Activated CD8-positive, alpha-beta memory T cell treated with anti-CD3 and anti-CD28 coated beads, Interleukin-2, amount 50 U/mL, for 1 hour (primary cell): Measurements from ENCODE around the gene GTF3A.
A peak's percentile ranks its signal among the peaks of the same experiment; 100 is the strongest.

Experiments used
- DNase-seq: peaks from one replicate; pipeline ENCODE4 v3.0.0-alpha.2; 2020; ENCODE audit errors: extremely low read depth

The GTF3A gene

DNA sequence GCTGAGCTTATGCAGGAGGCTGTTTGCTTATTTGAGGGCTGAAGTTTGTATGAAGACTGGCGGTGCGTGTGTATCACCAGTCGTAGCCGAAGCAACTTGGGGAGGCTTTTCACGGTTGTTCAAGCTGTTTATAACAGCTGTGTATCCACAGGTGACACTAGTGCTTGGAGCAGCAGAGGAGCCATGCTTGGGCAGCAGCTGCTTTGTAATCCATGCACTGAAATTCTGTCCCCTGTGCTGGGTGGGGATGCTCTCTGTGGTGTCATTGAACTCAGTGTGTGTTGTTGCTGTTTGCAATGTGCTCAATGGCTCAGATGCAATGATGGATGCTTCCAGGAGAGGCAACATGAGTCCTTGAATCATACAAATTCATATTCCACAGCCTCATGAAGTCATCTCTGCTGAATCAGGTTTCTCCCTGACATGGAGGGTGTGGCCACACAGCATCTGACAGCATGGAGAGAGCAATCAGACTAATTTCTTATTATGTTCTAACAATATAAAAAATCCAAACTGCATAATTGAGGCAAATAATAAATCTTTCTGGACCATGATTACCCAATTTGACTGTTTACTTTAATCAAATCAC is 18.8 kb upstream of the GTF3A start:
- DNase-seq, result no peak

DNA sequence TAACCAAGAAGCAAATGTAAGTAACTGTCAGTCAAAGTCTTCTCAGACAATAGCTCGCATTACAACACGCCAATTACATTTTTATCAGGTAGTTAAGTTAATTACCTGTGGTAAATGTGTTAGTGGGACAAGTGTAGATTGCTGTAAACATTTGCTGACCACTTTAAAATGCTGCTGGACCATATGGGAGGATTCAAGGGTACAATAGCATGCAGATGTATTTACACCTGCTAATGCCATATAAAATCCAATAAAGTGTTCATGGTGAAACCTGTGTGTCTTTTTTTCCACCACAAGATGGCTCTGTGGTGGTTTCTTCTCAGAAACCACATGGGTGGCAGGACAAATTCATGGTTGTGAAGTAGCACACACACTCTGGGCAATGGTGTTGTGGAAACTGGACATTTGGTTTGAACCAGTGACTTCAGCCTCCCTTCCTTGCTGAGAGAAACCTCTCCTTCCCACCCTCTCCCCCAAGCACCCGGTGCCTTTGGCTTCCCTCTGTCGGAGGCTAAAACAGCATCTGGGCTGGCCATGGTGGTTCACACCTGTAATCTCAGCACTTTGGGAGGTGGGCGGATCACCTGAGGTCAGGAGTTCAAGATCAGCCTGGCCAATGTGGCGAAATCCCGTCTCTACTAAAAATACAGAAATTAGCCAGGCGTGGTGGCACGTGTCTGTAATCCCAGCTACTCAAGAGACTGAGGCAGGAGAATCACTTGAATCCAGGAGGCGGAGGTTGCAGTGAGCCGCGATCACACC is 18.1 kb upstream of the GTF3A start:
- no peak for DNase-seq

DNA sequence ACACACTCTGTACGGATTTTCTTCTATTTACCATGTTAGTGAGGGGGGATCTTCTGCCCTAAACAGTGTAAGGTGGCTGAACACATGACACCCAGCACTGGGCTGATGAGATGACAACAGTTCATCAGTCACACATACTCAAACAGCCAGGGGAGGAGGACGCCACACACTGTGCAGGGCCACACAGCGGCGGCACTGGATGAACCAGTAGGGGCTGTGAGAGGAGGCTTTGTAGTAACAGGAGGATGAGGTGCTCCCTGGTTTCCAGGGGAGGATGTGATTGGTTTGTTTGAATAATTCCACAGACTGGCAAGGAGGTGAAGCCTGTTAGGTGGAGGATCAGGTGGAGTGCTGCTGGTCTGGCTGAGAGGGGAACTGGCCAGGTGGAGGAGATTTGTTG is 16.3 kb upstream of the GTF3A start:
- no peak for DNase-seq

- no peak for DNase-seq
Measured at GRCh38 chr13:27409013-27409412, 15.4 kb upstream of the GTF3A start.

DNA sequence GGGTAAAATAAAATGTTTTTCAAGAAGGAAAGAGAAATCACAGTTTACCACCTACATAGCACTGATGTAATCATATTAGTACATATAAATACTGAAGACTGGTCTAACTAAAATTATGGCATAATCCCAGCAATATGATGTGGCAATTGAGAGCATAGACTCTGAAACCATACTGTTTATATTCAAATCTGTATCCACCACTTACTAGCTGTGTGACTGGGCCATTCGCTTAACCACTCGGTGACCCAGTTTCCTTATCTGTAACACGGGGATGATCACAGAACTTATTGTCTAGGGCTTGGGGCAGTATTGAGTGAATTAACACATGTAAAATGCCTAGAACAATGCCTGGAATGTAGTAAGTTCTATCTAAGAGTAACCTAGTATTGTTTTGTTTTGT is 13.1 kb upstream of the GTF3A start:
- no peak for DNase-seq

DNA sequence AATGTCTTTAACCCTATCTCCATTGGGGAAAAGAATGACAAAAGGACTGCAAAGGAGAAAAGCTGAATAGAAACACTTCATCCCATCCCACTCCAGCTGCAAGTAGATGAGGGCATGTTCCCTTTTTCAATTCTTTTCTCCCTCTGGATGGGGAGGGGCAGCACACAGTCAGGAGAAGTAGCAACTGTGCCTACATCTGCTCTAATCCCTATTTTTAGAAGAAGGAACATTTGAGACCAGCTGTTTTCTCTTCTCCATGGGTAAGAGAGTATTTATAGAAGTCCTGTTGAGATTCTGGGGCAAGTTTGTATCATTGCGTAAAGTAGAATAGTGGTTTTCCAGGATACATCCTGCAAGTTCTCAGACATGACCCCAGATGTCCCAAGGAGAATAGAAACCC is 9.3 kb upstream of the GTF3A start:
- no peak for DNase-seq

DNA sequence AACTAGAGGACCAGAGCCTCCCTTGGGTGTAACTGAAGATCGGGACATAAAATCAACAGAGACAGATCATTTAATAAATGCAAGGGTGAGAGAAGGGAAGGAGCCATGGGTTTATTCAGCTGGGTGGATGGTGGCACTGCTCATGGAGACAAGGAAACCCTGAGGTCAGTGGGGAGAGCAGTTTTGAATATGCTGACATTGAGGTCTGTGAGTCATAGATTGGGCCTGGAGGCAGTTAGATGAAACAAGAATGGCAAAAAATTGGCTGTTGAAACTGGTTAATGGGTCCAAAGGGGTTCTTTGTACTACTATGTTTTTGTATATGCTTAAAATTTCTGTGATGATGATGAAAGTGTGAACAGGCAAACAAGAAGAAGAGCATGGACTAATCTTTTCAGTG is 5.1 kb upstream of the GTF3A start:
- no peak for DNase-seq

DNA sequence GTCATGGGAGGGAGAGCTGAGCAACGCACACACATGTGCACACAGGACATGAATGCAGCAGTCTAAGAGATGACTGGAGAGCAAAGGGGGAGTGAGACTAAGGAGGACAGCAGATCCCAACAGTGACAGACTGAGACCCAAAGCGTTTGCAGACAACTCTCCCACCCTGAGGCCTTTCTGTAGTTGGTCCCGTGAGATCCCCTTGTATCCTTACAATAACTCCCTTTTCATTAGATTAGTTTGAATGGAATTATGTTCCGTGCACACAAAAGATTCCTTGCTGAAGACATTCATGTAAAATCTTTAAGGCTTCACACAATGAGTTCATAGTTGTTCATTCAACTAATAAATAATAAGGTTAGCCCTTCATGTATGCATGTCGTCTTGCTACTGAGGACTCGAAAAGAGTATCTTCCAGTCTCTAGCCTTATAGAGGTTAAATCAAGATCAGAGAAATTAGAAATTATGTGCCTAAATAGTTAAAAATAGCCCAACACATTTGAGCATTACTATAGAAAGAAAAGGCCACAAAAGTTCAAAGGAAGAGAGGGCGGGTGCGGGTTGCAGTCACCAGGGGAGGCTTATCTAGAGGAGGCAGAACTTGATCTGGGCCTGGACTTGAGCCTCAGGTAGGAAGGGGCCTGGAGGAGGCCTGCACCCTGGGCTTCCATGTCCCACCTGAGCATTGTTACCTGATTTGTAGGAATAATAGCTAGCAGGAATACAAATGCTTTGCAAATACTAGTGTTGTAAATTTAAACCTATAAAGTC is 3.1 kb upstream of the GTF3A start:
- DNase-seq, result no peak

DNA sequence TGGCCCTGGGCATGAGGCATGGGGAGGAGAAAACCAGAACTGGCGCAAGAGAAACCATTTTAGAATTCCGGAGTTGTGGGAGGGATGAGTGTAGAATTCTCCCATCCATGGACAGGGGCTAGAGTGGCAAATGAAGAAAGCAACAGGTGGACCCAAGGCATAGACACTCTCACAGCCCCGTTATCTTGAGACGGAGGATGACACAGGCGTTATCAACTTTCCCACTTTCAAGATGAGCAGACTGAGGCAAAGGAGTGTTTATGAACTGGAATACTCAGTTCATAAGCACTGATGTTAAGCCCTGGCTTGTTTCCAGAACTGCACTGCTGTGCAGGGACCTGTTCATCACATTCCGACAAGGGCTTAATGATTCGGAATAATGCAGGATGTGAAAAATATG is 1.1 kb upstream of the GTF3A start:
- no peak for DNase-seq

DNA sequence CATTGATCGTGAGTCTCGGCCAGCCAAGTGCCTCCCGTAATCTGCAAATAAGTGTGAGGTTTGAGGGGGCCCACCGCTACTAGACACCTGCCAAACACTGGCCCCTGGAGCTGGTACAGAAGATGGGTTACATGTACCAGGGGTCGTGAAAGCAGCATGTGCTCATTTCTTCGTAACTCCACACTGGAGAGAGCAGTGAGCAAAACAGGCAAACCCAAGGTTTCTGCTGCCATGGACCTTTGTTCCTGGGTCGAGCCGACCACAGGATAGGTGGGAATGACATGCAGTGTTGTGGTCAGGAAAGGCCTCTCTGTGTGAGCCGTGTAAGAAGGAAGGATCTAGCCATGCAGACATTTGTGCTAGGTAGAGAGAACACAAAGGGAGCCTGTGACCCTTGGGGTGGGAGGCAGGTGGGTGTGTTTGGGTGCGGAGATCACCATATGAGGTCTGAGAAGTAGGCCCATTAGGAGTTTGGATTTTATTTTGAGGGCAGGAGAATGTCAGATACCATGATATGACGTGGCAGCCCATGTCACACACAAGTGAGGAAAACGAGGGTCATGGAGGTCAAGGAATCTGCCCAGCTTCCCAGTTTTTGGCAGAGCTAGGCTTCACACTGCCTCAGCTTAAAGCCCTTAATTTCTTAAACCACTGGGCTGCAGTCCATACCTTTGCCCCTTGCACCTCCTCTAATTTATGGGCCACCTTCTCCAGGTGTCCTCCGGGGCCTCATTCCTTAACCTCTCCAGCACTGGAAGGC is 919 bp downstream of the GTF3A start:
- DNase-seq, result no peak

GRCh38 chr13:27425918-27426630 is 1.7 kb downstream of the GTF3A start:
- peak; percentile 59 for DNase-seq

- DNase-seq, result no peak
Measured at GRCh38 chr13:27427641-27428040, 3.2 kb downstream of the GTF3A start.

DNA sequence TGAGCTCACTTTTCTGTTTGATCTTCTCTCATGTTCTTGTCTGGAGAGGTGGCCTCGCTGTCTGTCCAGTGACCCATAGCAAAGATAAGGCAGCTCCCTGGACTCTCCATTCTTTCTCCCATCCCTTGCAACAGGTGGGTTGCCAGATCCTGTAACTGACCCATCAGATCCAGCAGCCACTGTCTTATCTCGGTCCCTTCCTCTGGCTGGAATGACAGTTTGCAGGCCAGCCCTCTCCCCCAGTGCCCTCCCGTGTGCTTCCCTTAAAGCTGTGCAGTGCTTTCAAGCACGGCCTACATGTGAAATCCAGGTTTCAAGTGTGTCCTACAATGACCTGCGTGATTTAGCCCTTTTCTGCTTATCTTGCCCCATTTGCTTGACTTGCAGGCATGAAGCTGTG is 3.7 kb downstream of the GTF3A start:
- DNase-seq, result no peak

GRCh38 chr13:27432180-27432579 is 7.8 kb downstream of the GTF3A start:
- DNase-seq, result no peak

- no peak for DNase-seq
Measured at GRCh38 chr13:27432611-27433210, 8.3 kb downstream of the GTF3A start.

- DNase-seq, result no peak
Measured at GRCh38 chr13:27437126-27437525, 12.7 kb downstream of the GTF3A start.

DNA sequence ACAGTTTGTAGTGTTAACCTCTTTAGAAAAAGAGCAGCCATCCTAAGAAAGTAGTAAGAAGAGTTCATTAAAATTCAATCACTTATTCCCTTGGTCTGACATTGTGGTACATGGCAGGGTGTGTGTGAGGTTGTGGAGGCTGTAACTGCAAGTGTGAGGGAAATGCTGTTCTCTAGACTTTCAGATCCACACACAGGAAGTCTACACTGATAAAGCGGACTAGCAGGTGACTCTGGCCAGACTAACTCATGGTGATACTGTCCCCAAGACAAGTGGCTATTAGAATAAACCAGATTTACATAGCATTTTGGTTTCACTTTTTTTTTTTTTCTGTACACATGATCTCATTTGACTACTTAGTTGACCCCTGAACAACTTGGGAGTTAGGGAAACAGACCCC is 16.0 kb downstream of the GTF3A start:
- no peak for DNase-seq

DNA sequence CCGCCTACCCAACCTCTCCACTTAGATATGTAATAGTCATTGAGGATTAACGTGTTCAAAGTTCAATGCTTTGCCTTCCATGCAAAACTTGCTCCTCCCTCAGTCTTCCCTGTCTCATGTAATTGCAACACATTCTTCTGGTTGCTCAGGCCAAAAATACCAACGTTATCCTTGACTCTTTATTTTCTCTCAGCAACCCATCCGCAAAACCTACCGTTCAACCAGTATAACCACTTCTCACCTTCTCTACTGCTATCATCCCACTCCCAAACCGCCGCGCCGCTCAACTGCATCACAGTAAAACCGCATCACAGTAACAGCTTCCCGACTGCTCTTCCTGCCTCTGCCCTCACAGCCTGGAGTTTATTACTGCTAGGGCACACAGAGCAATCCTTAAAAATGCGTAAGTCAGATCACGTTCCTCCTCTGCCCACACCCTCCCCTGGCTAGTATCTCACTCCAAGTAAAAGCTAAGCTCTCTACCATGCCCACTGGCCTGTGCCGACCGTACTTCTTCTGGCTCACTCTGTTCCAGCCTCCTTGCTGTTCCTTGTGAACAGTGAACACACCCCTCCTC is 17.7 kb downstream of the GTF3A start:
- no peak for DNase-seq

DNA sequence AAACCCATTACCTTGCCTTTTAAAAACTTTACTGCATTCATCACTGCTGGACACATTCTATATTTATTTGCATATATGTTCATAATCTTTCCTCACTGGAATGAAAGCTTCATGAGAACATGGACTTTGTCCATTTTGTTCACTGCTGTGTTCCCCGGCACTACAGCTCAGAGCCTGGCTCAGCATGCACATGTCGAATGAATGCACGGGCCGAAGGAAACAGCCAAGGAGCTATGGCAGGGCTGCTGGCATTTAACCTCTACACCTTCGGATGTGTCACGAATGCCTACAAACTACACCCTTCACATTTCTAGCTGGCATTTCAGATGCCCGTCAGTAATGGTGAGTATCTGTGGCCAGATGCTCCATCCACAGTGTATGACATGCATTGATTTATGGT is 18.4 kb downstream of the GTF3A start:
- no peak for DNase-seq

- no peak for DNase-seq
Measured at GRCh38 chr13:27446986-27447583, 22.7 kb downstream of the GTF3A start.
